Esophagus muscularis mucosa (tissue), 4 donors: ENCODE data around the gene MAST3. TPM values are rescaled to one million over a fixed set of nuclear protein-coding genes. Genes with fewer than 3 reads are reported as not detected.

Experiments
- DNase-seq: peaks from one replicate; pipeline ENCODE4 v3.0.0-alpha.2; 2017; ENCODE audit errors: extremely low spot score
- H3K27ac ChIP-seq, 4 donors: fragments of 200-600 bp; sonication (generic); replicated peaks in 1 of 4; 1 replicate in 3 of 4; 2 replicates in 1 of 4; pipeline ENCODE4 v1.5.1; 2016 to 2019; ENCODE audit warnings: mild to moderate bottlenecking in 1 of 4
- H3K27me3 ChIP-seq, 4 donors: fragments of 200-600 bp; sonication (generic); one replicate each; pipeline versions ENCODE4 v1.5.1 to v1.6.0; 2016 to 2019
- H3K36me3 ChIP-seq, 4 donors: fragments of 200-600 bp; sonication (generic); one replicate each; pipeline ENCODE4 v1.5.1; 2016 to 2019
- H3K4me1 ChIP-seq, 4 donors: fragments of 200-600 bp; sonication (generic); one replicate each; pipeline ENCODE4 v1.5.1; 2016 to 2019
- H3K4me3 ChIP-seq, 4 donors: fragments of 200-600 bp; sonication (generic); 1 replicate in 2 of 4; 2 replicates in 2 of 4; pipeline ENCODE4 v1.5.1; 2016 to 2019; ENCODE audit warnings: mild to moderate bottlenecking in 4 of 4, moderate library complexity in 1 of 4
- H3K9me3 ChIP-seq, 4 donors: fragments of 200-600 bp; sonication (generic); 1 replicate in 3 of 4; 2 replicates in 1 of 4; pipeline ENCODE4 v1.5.1; 2016 to 2019
- CTCF ChIP-seq, 3 experiments: fragments of 200-600 bp in 2 of 3; fragments of 450-650 bp in 1 of 3; sonication (generic) in 2 of 3; IDR thresholded peaks; one replicate each; pipeline ENCODE4 v1.5.1; 2017 to 2019; ENCODE audit warnings: antibody characterized with exemption in 3 of 3, mild to moderate bottlenecking in 2 of 3, moderate library complexity in 1 of 3
- EP300 ChIP-seq: sonication (generic); formaldehyde crosslinking; IDR thresholded peaks from one replicate; pipeline ENCODE4 v1.6.1; 2017; ENCODE audit warnings: antibody characterized with exemption
- POLR2A ChIP-seq: fragments of 450-650 bp; IDR thresholded peaks from one replicate; pipeline ENCODE4 v1.6.1; 2017; ENCODE audit warnings: antibody characterized with exemption, moderate library complexity, mild to moderate bottlenecking, low read depth
- POLR2AphosphoS5 ChIP-seq, 2 donors: sonication (generic); formaldehyde crosslinking; IDR thresholded peaks; one replicate each; pipeline ENCODE4 v1.6.1; 2017; ENCODE audit warnings: antibody characterized with exemption in 2 of 2
- WGBS: methylation state at CpG from one replicate; pipeline ENCODE4 v1.1.5; 2018; 5-methylcytosine and 5-hydroxymethylcytosine counted together
- intact Hi-C: fragments of 100-400 bp; cut with DNase I; formaldehyde crosslinking; loops from one replicate; pipeline ENCODE4 v1.15.1; 2023
- total RNA-seq, 4 donors: library from RNA; depleted of rRNA; stranded (reverse); fragments of >200 nt; gene quantifications; one replicate each; pipeline versions ENCODE4 v1.1.0 to v1.2.1, GENCODE V29; 2016

The MAST3 gene
- total RNA-seq, 4 donors from 2014 or later, result 5.0 to 8.5 (median 6.4) TPM

GRCh38 chr19:18159810-18160209 lies 62.2 kb downstream of the MAST3 start:
- no peak for DNase-seq
- TF ChIP-seq POLR2AphosphoS5 (IDR thresholded peaks at IDR 0.05), result no peak
- no peak for TF ChIP-seq EP300
- TF ChIP-seq POLR2A, result no peak
- TF ChIP-seq CTCF (IDR thresholded peaks at IDR 0.05), result no peak
- no peaks in the 10 kb centered on the region for H3K27me3 ChIP-seq
- 96% methylated on average over 10 of the region's 10 CpGs for WGBS
- H3K4me3 ChIP-seq, result no peak overlapping the region
- peak overlapping the region in 3 of 4 donors; percentile 79 to 84 (median 84) for H3K27ac ChIP-seq
- H3K36me3 ChIP-seq, result peaks cover 23 to 40% (median 29%) of the 10 kb centered on the region in 4 donors
- intact Hi-C loops, result loop anchor here (10.0 kb wide), 1 partner anchor 155 kb away; the partner anchor contains the start of gene ARRDC2
- no peaks in the 10 kb centered on the region for H3K9me3 ChIP-seq
- peaks cover 40 to 62% (median 53%) of the 10 kb centered on the region in 4 donors for H3K4me1 ChIP-seq

- peak overlapping the region; percentile 79 to 84 (median 82) for H3K27ac ChIP-seq
- no peak for DNase-seq
- peaks cover 40 to 55% (median 46%) of the 10 kb centered on the region in 4 donors for H3K4me1 ChIP-seq
- 83% methylated on average over 2 of the region's 13 CpGs for WGBS
- intact Hi-C loops, result no loop called here
- no peak for TF ChIP-seq POLR2A
- TF ChIP-seq EP300, result no peak
- no peak for TF ChIP-seq POLR2AphosphoS5 (IDR thresholded peaks at IDR 0.05)
- no peak for TF ChIP-seq CTCF (IDR thresholded peaks at IDR 0.05)
- H3K9me3 ChIP-seq, result no peaks in the 10 kb centered on the region
- H3K27me3 ChIP-seq, result no peaks in the 10 kb centered on the region
- H3K4me3 ChIP-seq, result peak overlapping the region; percentile 53 to 61 (median 59)
- peaks cover 20 to 45% (median 33%) of the 10 kb centered on the region in 4 donors for H3K36me3 ChIP-seq
Observed at GRCh38 chr19:18160493-18160970, 63.0 kb downstream of the MAST3 start.

GRCh38 chr19:18160971-18161635 lies 63.5 kb downstream of the MAST3 start:
- no peak for DNase-seq
- Histone ChIP-seq H3K4me1 (peaks cover 35 to 49% (median 41%) of the 10 kb centered on the region in 4 donors), H3K9me3 (no peaks in the 10 kb centered on the region), H3K27me3 (no peaks in the 10 kb centered on the region), H3K27ac (peak overlapping the region; percentile 79 to 84 (median 82)), H3K4me3 (peak overlapping the region; percentile 53 to 61 (median 59)), H3K36me3 (peaks cover 20 to 45% (median 33%) of the 10 kb centered on the region in 4 donors)
- TF ChIP-seq POLR2AphosphoS5 (IDR thresholded peaks at IDR 0.05) (no peak), POLR2A (no peak), CTCF (IDR thresholded peaks at IDR 0.05) (peak; percentile 62 to 83 (median 82)), EP300 (no peak)
- intact Hi-C loops, result no loop called here
- no CpG with 5 or more reads among the region's 66 CpGs for WGBS

GRCh38 chr19:18161636-18162002 lies 64.0 kb downstream of the MAST3 start:
- Histone ChIP-seq H3K36me3 (peaks cover 25 to 49% (median 37%) of the 10 kb centered on the region in 4 donors), H3K4me1 (peaks cover 29 to 44% (median 36%) of the 10 kb centered on the region in 4 donors), H3K4me3 (peak overlapping the region; percentile 53 to 61 (median 59)), H3K27ac (peak overlapping the region in 3 of 4 donors; percentile 80 to 84 (median 84)), H3K9me3 (no peaks in the 10 kb centered on the region), H3K27me3 (no peaks in the 10 kb centered on the region)
- no peak for DNase-seq
- WGBS, result 55% methylated on average over 15 of the region's 19 CpGs
- intact Hi-C loops, result no loop called here
- TF ChIP-seq POLR2A (no peak), CTCF (IDR thresholded peaks at IDR 0.05) (no peak), EP300 (no peak), POLR2AphosphoS5 (IDR thresholded peaks at IDR 0.05) (no peak)
